NCI-H460 (cell line): ENCODE results near the gene TAS1R1. TPM values are rescaled to one million over a fixed set of nuclear protein-coding genes. Genes with fewer than 3 reads are reported as not detected.
"Not testable (repeated sequence)": the region's sequence is repeated elsewhere in the genome, so short reads cannot be mapped to it uniquely, and the experiment has no call there.

Experiments used
- DNase-seq: peaks from one replicate; pipeline ENCODE4 v3.0.0-alpha.2; 2016; ENCODE audit warnings: low read depth; ENCODE audit errors: extremely low read depth
- total RNA-seq: library from RNA; depleted of rRNA; stranded (reverse); fragments of >200 nt; shearing (Covaris generic); gene quantifications from 2 replicates; pipeline ENCODE4 v1.2.3, GENCODE V29; 2014

The TAS1R1 gene
- total RNA-seq, 1 experiment from 2014 or later, result not detected

DNA sequence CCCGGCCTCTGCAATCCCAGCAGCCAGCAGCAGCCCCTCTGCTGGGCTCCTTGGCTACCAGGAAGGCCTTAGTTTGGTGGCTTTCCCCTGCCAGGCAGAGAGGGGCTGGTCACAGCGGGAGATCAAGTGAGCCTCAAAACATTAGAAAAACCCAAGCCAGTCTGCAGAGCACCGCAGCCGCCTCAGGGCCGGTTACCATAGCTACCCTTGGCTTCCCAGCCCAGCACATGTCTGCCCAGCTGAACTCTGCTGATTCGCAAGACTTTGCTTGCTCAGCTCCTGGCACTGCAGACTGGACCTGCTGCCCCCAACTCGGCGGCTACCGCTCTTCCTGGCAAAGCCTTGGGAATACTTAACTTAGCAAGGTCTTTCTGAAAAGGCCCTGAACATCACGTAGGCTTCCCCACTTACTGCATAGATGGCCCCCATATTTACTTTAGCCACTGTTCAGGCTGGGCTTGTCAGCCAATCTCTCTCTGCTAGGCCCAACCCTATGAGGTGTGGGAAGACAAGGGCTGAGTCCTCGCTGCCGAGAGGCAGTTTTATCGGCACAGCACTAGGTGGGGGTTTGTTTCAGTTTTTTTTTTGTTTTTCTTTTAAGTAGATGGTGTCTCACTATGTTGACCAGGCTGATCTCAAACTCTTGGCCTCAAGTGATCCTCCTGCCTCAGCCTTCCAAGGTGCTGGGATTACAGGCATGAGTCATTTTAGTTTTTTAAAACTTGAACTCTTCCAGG lies 35.0 kb upstream of the TAS1R1 start:
- DNase-seq, result no peak

GRCh38 chr1:6521536-6521935 lies 33.6 kb upstream of the TAS1R1 start:
- DNase-seq, result no peak

GRCh38 chr1:6523566-6523965 lies 31.5 kb upstream of the TAS1R1 start:
- DNase-seq, result peak; percentile 39

- no peak for DNase-seq
Measured at GRCh38 chr1:6526316-6526715, 28.8 kb upstream of the TAS1R1 start.

GRCh38 chr1:6528492-6528891 lies 26.6 kb upstream of the TAS1R1 start:
- DNase-seq, result no peak

DNA sequence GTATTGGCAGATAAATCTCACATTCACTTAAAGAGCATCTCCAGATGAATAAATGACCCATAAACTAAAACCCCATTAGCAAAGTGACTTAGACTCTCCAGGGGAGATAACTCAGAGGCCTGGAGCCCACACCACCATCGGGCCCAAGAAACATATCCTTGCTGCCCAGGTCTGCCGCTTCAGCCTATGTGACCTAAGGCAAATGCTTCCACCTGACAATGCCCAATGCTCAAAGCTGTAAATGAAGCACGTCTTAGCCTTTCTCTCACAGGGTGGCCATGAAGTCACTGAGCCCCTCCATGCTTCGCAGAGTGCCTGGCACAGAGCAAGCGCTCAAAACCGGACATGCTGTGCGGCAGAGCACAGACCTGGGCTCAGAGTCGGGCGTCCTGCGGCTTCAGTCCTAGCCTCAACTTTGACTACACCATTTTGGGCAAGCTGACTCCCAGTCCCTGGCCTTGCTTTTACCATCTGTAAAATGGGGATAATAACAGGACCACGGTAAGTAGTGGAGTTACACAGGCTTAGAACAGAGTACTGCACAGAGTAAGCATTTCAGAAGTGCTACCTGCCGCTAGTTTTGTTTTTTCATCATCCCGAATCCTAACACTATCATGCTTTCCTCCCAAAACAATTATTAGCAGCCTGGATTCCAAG lies 24.5 kb upstream of the TAS1R1 start:
- DNase-seq, result no peak

DNA sequence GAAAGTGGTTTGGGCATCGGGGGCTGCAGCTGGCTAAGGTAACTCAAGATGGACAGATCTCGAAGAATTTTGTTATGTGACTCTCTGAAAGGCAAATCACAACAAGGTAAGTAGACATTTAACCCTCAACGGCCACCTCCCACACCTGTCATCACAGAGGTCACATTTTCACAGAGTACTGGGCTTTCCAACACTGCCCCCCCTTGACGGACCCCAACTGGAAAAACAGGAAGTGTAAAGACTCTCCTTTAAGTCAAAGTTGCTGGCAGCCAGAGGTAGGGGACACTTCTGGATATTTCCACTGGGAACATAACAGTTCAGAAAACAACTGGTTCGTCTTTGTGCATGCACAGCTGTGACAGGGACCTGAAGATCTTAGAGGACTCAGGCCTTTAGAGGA lies 23.1 kb upstream of the TAS1R1 start:
- no peak for DNase-seq

DNA sequence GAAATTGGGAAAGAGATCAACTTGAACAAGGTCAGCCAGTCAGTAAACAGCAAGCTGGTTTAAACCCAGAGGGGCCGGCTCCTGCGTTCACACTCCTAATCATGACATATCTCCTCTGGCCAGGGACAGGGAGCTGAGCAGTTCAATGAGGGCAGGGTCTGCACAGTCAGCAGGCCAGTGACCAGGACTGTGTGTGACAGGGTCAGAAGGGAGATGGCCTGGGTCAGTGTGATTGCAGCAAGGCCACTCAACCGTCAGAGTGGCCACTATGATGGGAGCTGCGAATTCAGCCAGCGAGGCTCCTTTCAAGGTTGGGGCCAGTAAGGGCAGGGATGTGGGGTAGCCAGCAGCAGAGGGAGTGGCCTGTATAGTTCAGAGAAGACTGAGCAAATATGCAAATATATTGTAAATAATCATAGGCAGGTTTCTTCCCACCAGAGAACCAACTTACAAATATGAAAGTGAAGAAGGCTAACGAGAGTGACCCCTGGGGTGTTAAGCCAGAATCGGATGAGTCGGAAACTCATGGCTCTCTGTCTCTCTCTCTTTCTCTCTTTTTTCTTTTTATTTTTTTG lies 20.8 kb upstream of the TAS1R1 start:
- no peak for DNase-seq

DNA sequence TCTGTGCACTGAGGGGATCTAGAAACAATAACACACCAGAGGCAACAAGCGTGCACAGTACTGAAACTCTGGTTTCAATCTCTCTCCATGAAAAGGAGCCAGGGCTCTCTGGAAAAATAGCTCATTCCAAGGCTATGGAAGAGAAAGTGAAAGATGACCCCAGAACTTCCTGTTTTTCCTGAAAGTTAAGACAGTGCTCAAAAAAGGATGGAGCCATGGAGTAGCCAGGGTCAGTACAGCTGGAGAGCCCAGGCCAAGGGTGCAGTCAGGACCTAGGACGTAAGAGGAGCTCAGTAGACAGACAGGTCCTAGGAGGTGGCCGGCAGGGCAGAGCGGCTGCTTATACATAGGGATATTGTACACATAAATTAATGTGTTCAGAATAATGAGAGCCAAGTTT lies 19.9 kb upstream of the TAS1R1 start:
- DNase-seq, result no peak

DNA sequence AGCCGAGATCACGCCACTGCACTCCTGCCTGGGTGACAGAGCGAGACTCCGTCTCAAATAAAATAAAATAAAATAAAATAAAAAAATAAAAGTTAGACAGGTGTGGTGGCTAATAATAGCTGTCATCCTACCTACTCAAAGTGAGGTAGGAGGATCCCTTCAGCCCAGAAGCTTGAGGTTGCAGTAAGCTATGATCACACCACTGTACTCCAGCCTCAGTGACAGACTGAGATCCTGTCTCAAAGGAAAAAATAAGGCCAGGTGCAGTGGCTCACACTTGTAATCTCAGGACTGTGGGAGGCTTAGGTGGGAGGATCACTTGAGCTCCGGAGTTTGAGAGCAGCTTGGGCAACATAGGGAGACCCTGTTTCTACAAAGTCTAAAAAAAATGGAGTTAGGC lies 18.8 kb upstream of the TAS1R1 start:
- DNase-seq, result no peak

- no peak for DNase-seq
Measured at GRCh38 chr1:6538956-6539355, 16.2 kb upstream of the TAS1R1 start.

DNA sequence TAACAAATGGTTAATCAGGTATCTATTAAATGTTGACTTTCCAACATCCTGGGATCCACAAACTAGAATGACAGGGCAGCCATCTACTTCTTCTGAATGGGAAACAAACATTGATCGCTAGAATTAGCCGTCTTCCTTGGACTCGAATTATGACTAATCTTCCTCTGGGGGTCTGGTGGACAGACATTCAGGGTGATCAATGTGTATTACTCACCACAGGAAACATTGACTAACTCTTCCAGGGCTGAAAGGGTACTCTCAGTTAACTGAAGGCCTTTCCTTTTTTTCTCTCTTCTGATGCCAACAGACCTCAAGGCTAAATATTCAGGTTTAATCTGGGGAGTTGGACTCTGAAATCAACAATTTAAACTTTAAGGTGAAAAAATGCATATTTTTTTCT lies 10.3 kb upstream of the TAS1R1 start:
- DNase-seq, result no peak

GRCh38 chr1:6545276-6546112 lies 9.6 kb upstream of the TAS1R1 start:
- DNase-seq, result no peak

DNA sequence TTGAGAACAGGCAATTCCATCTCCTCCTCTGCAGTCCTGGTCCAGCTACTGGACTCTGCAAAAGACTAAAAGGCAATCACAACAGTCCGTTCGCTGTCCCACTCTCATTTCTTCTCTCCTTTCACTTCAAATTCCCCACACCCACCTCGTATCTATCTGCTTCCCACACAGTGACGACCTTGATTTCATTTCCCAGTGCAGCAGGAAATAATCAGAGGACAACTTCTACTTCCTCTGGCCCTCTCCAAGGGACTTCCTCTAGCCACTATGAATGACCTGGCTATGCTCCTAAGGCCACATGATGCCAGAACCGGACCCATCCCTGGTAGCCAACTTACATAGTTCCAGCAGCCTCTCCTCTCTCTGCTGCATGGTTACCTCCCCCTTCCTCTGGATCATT lies 8.8 kb upstream of the TAS1R1 start:
- no peak for DNase-seq

- no peak for DNase-seq
Measured at GRCh38 chr1:6547301-6547700, 7.8 kb upstream of the TAS1R1 start.

DNA sequence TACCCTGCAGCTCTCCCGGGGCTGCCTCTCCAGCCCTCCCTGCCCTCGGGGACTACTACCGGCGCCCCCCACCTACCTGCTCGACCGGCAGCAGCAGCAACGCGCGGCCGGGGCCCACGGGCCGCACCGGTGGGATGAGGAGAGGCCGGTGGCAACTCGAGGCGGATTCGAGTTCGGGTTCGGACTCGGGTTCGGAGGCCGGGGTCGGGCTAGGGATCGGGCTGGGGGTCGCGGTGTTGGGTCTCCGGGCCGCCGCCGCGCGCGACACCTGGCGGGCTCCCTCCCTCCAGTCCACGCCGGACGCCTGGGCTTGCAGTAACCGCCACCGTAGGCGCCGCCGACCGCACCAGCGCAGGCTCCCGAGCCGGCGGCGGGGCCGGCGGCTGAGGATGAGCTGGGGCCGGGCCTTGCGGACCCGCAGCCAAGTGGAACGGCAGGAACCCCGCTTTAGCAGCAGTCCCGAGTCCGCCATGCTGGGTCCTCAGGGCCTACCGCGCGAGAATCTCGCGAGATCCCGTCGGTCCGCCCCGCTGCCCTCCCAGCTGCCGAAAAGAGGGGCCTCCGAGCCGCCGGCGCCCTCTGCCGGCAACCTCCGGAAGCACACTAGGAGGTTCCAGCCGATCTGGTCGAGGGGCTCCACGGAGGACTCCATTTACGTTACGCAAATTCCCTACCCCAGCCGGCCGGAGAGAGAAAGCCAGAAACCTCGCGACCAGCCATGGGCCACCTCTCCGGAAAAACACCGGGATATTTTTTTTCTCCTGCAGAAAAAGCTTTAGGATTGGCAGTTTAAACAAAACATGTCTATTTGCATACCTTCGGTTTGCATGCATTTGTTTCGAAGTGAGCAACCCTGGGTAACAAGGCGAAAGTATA lies 838 bp upstream of the TAS1R1 start, which contains the start of gene NOL9:
Gene NOL9, minus strand, starts transcription at position 483 of the 876 bp plus-strand sequence. Its CDS starts 11 bp downstream, at position 472.
- peak; percentile 82 for DNase-seq

- DNase-seq, result no peak
Measured at GRCh38 chr1:6557597-6557996, 2.5 kb downstream of the TAS1R1 start.

GRCh38 chr1:6559161-6559560 lies 4.1 kb downstream of the TAS1R1 start:
- DNase-seq, result not testable (repeated sequence)

DNA sequence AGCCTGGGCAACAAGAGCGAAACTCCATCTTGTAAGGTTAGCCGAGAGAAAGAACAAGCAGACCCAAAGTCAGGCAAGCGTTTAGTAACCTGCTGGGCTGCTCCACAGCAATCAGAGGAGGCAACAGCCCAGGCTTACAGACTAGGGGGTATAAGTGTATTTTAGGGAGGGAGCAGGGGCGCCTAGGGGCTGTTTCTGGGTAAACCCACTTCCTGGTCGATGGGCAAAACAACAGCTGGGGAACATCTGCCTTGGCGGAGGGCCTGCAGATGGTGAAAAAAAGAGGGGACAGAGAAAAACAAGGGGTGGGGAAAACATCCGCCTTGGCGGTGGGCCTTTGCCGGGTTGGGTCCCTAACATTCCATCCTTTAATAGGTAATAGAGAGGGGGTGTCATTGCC lies 5.2 kb downstream of the TAS1R1 start:
- no peak for DNase-seq

GRCh38 chr1:6569033-6569432 lies 13.9 kb downstream of the TAS1R1 start:
- DNase-seq, result no peak
